Astrocyte of the spinal cord (primary cell): ENCODE data around the gene LSM3.

Source experiments
- DNase-seq: peaks from one replicate; pipeline ENCODE4 v3.0.0; 2011; ENCODE audit warnings: low read depth, low spot score
- H3K4me3 ChIP-seq: 2 replicates; pipeline ENCODE4 v1.5.1; 2011; ENCODE audit warnings: low read depth, mild to moderate bottlenecking, low read length, moderate library complexity
- in situ Hi-C: cut with HindIII; loops from 2 replicates; pipeline ENCODE4 v1.10.0; 2017; ENCODE audit warnings: low sequenced_read_pairs
- TF ChIP-seq, protein P1 (sequence below): IDR thresholded peaks from 2 replicates; pipeline ENCODE4 v1.5.1; 2012; ENCODE audit warnings: low read depth, mild to moderate bottlenecking, low read length, inconsistent platforms

The LSM3 gene

DNA sequence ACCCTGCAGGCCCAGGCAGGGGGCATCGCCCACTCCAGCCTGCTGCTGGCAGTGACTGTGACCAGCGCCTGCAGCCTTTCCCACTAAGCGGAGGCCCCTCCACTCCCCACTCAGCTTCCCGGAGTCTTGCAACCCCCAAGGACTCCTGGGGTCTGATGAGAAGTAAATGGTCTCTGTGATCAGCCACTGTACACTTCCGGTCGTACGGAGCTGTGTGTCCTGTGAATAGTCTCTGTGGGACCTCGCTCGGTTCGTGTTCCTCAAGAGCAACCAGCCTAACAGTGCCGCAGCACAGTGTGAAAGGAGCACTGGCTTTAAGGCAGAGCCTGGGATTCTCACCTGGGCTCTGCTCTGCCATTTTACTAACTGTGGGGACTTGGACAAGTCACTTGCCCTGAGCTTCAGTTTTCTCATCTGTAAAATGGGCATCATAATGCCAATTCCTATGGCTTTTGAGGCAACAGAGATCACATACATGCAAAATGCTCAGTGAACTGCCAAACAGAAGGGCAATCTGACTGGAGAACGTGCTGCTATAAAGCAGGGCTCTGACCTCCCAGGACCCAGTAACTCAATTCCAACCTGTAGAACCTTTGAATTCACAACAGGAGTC is 27.0 kb upstream of the LSM3 start:
- no peak overlapping the region for H3K4me3 ChIP-seq
- in situ Hi-C loops = no loop called here
- TF ChIP-seq, protein P1, sequence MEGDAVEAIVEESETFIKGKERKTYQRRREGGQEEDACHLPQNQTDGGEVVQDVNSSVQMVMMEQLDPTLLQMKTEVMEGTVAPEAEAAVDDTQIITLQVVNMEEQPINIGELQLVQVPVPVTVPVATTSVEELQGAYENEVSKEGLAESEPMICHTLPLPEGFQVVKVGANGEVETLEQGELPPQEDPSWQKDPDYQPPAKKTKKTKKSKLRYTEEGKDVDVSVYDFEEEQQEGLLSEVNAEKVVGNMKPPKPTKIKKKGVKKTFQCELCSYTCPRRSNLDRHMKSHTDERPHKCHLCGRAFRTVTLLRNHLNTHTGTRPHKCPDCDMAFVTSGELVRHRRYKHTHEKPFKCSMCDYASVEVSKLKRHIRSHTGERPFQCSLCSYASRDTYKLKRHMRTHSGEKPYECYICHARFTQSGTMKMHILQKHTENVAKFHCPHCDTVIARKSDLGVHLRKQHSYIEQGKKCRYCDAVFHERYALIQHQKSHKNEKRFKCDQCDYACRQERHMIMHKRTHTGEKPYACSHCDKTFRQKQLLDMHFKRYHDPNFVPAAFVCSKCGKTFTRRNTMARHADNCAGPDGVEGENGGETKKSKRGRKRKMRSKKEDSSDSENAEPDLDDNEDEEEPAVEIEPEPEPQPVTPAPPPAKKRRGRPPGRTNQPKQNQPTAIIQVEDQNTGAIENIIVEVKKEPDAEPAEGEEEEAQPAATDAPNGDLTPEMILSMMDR = no peak
- no peak for DNase-seq

DNA sequence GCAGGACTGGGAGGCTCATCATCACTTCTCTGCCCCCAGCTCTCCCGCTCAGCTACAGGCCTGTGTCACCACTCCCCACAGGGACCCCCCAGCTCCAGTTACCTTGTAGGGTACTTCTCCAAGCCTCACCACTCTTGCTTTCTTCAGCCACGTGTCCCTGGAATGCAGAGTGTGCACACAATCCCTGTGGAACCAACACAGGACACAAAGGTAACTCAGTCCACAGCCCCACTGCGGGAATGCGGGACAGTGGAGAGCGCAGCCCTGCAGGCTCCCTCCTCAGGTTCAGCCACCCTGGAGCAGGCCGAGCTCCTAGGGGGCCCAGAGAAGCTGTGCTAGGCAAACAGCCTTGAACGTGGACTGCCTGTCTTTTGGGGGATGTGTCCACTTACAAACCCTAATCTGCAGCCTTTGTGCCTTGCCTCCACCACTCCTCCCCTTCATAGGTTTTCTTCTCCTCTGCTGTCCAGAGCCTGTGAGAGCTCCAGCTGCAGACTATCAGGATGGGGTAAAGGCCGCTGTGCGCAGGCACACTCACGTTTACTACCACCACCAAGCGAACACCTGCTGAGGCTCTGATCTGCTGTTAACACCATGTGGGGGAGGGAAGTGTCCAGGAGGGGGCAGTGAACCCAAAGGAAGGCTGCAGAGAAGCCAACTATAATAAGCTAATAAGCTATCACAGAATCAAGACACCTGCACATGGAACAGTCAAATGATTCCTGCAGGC is 26.2 kb upstream of the LSM3 start:
- DNase-seq = no peak
- H3K4me3 ChIP-seq = no peak overlapping the region
- TF ChIP-seq, protein P1 = peak; percentile 41
- in situ Hi-C loops = no loop called here

DNA sequence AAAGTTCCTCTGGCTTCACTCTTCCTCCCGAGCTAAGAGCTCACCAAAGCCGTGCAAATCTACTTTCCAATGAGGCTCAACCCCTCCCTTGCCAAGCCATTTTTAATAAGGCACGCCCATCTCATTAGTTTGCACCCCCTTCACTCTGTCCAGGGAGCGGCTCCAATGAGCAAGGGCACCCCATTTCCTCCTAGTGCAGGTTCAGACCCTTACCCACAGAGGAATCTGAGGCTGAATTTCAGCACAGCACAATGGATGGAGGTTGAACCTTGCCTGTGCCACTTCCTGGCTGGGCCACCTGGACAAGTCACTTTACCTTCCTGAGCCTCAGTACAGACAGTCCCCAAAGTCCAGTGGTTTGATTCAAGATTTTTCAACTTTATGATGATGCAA is 25.7 kb upstream of the LSM3 start:
- in situ Hi-C loops = no loop called here

DNA sequence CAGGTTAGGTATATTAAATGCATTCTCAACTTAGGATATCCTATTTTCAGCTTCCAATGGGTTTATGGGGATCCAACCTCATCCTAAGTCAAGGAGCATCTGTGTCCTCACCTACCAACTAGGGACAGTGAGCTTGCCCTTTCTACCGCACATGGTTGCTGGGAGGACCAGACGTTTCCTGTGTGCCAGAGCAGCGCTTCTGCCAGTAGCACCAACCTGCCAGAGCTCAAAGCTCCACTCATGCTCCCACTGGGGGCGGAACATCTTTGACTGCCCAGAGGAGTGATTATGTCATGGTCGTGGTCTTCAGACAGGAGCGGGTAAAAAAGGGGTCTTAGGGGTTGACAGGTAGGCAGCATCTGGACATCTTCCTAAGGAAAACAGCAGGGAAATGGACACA is 25.0 kb upstream of the LSM3 start:
- TF ChIP-seq, protein P1 = no peak
- H3K4me3 ChIP-seq = no peak overlapping the region
- in situ Hi-C loops = no loop called here
- no peak for DNase-seq

More for the DNA sequence above, 25.7 kb upstream of the LSM3 start:
- TF ChIP-seq, protein P1 = no peak
- no peak overlapping the region for H3K4me3 ChIP-seq
- DNase-seq = no peak

DNA sequence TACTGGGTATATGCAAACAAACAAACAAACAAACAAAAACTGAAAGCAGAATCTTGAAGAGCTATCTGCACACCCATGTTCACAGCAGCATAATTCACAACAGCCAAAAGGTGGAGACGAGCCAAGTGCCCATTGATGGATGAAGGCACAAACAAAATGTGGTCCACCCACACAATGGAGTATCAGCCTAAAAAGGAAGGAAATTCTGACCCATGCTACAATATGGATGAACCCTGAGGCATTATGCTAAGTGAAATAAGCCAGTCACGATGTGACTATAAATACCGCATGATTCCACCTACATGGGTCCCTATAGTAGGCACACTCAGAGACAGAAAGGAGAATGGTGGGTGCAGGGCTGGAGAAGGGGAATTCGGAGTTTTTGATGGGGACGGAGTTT is 24.3 kb upstream of the LSM3 start:
- in situ Hi-C loops = no loop called here
- no peak for DNase-seq
- H3K4me3 ChIP-seq = no peak overlapping the region
- TF ChIP-seq, protein P1 = no peak

DNA sequence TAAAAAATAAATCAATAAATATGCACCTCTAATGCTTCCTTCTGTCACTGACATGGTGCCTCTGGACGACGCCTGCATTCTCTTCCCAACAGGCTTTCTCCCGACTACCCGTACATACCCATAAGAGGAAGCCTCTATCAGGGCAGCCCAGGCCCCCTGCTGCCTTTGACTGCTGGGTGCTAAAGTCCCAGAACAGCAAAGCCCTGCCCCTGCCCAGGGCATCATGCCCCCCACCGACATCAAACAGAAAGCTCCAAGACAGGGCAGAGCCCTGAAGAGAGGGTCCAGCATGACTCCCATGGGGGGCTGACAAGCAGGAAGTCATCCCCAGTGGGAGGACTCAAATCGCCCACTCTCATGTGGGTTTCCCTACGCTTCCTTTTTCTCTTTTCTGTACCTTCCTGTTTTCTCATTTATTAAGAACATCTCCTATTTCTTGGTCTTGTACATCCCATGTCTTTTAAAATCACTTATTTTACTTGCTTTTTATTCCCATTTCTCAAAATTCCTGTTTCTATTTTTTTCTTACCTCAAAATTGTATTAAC is 23.6 kb upstream of the LSM3 start:
- TF ChIP-seq, protein P1 = no peak
- no peak overlapping the region for H3K4me3 ChIP-seq
- DNase-seq = no peak
- in situ Hi-C loops = no loop called here
